GM18519 (cell line): Measurements from ENCODE around the gene LRRC1.
A peak's percentile ranks its signal among the peaks of the same experiment; 100 is the strongest.

Experiments
- ATAC-seq: cut with Tn5 transposase; IDR thresholded peaks from one replicate; pipeline ENCODE4 v1.9.1; 2021; ENCODE audit warnings: mild to moderate bottlenecking, moderate library complexity; ENCODE audit not compliant: unreplicated experiment, low FRiP score

The LRRC1 gene

GRCh38 chr6:53874964-53875363, 80.2 kb downstream of the LRRC1 start:
- ATAC-seq = no peak

GRCh38 chr6:53877151-53877550, 82.3 kb downstream of the LRRC1 start:
- ATAC-seq = no peak

DNA sequence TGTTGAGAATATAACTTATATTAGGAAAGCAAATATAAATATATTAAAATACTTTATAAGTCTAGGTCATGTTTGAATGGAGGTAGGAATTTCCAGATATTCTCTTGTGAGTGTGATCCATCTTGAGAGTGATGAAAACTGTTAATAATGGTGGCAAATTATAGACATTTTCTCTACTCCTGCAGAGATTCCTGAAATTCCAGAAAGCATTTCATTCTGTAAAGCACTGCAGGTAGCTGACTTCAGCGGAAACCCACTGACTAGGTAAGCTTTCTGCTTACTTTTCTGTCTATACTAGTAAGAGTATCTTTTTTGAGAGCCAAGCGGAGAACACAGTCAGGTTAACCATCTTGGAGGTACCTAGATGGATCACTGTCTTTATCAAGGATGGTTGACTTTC, 84.0 kb downstream of the LRRC1 start:
- ATAC-seq = no peak

GRCh38 chr6:53879608-53880007, 84.8 kb downstream of the LRRC1 start:
- ATAC-seq = no peak

GRCh38 chr6:53887316-53887715, 92.5 kb downstream of the LRRC1 start:
- ATAC-seq = no peak

- ATAC-seq = no peak
These were observed 94.1 kb downstream of the LRRC1 start for GRCh38 chr6:53888931-53889330.

GRCh38 chr6:53889365-53889764, 94.6 kb downstream of the LRRC1 start:
- no peak for ATAC-seq

DNA sequence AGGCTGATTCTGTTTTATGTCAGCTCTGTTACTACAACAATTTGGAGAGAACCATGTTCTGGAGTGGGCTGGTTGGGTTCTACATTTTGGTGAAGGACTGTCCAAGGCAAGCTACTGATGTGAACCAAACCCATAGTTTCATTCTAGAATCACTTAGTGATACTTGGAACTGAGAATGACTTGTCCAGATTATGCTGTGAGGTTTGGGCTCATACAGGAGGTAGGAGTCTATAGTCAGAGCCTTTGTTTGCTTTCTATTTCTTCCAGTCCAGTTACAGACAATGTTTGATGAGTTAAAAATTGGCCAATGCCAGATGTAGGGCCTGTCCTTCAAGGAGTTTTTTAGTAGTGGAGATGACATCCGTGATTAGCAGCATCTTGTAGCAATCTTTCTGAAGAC, 97.9 kb downstream of the LRRC1 start:
- ATAC-seq = no peak

DNA sequence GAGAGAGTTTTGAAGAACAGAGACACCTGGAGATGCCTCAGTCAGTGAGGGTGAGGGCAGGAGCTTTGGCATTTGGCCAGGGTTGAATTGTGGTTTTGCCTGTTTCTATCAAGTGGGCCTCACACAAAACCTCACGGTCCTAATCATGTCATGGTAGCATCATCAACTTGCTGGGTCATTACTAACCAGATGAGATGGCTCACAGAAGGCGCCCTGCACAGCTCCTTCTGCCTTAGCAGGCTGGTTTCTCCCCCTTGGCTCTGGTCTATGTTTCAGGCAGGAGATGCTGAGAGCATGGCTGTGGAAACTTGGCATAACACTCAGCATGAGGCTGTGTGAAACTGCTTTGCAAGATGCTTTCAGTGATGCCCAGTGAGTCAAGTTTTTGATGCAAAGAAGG, 99.3 kb downstream of the LRRC1 start:
- ATAC-seq = peak; percentile 62

- no peak for ATAC-seq
These were observed 101.4 kb downstream of the LRRC1 start for GRCh38 chr6:53896196-53896595.

DNA sequence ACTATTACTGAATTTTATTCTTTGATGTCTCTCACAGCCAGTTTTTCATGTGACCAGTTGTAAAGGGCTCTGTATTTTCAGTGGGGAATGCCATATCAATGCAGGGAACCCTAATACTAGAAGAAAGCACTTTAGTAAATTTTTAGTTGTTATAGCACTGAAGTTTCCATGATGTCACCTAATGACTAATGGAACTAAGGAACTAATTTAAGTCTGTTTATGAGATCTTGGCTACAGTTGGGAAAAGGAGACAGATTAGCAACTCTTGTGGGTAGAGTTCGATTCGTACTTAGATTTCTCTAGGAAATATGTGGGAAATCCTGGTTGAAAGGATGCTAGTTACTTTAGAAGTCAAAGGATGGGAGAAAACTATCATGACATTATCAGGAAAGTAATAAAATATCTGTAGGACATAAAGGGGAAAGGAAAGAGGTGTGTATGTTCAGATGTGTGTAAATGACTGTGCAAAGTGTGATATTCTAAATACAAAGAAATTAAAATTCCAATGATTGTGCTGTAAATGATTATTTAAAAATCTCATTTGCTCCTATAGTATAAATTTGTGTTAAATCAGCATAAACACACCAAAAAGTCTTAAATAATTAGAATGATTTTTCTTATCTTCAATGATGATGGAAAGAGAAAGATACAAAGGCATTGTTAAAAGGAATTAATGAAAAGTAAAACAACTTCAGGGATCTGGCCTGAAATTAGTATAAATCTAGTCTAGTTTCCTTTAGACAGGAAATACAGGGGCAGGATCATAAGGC, 103.4 kb downstream of the LRRC1 start:
- no peak for ATAC-seq

GRCh38 chr6:53899512-53899911, 104.7 kb downstream of the LRRC1 start:
- no peak for ATAC-seq

DNA sequence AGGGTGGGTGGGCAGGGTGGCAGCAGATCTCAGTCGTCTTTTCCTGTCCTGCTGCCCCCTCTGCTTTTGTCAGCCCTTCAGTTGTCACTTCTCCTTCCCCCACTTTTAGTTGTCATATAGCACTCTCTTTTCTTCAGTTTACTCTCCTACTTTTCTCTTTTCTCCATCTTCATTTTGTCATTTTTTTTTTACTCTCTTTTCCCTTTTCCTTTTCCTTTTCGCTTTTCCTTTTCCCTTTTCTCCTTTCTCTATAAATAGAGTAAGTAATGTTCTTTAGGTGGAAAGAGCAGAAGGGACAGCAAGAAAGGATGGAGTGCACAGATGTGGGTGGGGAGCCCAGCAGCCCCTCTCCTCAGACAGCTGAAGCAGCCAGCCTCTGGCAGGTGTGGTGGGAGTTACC, 108.6 kb downstream of the LRRC1 start:
- ATAC-seq = no peak

- ATAC-seq = no peak
These were observed 111.3 kb downstream of the LRRC1 start for GRCh38 chr6:53906103-53906502.

- ATAC-seq = no peak
These were observed 112.0 kb downstream of the LRRC1 start for GRCh38 chr6:53906842-53907241.

- no peak for ATAC-seq
These were observed 116.0 kb downstream of the LRRC1 start for GRCh38 chr6:53910834-53911233.

DNA sequence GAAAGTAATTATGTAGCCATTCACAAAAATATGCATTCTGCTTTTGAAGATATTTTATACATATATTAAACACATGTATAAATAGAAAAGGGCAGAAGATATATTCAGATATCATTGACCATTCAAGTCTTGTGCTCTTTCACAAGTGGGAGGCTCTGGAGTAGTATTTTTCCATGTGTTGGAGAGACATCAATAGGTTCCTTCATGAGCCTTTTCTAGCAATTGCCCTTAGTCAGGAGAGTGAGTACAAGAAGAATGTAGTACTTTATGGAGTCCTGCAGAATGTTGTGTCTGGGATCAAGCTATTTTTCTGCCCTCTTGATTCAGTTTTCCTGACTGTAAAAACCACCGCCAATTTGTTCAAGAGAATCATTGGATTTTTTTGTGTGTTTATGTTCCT, 117.9 kb downstream of the LRRC1 start:
- ATAC-seq = no peak

- no peak for ATAC-seq
These were observed 118.5 kb downstream of the LRRC1 start for GRCh38 chr6:53913286-53913685.

DNA sequence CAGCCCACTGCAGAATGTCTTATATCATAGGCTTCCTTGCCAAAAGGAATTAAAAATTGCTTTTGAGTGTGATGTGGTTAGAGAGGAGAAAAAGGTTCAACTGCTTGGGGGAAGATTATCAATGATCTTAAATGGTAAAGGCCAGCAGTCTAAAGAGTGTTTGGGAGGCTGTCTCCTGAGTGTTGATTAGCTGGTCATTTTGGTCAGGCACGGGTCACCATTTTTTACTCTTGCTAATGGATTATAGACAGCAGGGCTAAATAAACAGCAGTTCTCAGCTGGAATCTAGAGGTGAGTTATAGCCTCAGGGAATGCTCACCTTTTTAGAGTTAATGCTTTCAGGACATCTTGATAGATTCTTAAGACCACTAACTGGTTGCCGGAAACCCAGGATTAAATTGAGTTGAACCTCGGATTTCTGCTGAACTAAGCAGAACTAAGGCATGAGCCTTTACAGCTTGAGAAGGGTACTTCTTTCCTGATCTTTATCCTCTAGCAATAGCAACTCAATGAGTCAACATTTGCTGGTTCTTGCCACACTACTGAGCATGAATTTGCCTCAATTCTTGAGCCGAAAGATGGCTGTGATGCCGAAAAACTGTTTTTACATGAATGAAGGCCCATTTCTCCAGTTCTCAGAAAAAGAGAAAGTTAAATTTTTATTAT, 120.4 kb downstream of the LRRC1 start:
- no peak for ATAC-seq

- no peak for ATAC-seq
These were observed 122.1 kb downstream of the LRRC1 start for GRCh38 chr6:53916804-53917463.

DNA sequence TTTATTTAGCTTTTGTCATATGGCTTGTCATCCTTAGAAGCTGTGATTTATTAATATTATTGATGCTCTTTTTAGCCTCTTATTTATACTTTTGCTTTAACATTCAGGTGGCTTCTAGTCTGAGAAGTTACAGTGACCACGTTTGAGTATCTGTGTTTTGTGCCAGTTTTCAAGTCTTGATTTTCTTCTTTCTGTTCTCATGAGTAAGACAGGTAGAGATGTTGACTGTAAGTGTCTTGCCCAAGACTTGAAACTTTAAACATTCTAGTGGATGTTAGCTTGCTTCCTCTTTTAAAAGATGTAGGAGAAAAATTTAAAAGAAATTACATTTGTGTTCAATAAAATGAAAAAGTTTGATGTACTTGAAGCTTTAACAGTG, 122.6 kb downstream of the LRRC1 start:
- ATAC-seq = no peak
